GM18508 (cell line): ENCODE results near the gene WAC.
"Not testable (repeated sequence)": the region's sequence is repeated elsewhere in the genome, so short reads cannot be mapped to it uniquely, and the experiment has no call there.

Experiments
- ATAC-seq: cut with Tn5 transposase; IDR thresholded peaks from one replicate; pipeline ENCODE4 v1.9.1; 2021; ENCODE audit warnings: moderate number of reproducible peaks; ENCODE audit not compliant: insufficient read depth, unreplicated experiment

WAC gene

GRCh38 chr10:28601012-28601411 lies 68.1 kb downstream of the WAC start:
- ATAC-seq, result no peak

- no peak for ATAC-seq
Measured at GRCh38 chr10:28604567-28605536, 71.9 kb downstream of the WAC start.

- no peak for ATAC-seq
Measured at GRCh38 chr10:28606568-28606967, 73.7 kb downstream of the WAC start.

DNA sequence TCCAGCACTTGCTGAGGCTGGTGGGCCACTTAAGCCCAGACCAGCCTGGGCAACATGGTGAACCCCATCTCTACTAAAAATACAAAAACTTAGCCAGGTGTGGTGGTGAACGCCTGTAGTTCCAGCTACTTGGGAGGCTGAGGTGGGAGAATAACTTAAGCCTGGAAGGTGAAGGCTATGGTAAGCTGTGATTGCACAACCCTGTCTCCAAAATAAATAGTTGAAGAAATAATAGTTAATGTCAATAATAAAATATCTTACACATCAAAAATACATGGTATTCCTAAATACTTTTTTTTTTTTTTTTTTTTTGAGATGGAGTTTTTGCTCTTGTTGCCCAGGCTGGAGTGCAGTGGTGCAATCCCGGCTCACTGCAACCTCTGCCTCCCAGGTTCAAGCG lies 76.7 kb downstream of the WAC start:
- ATAC-seq, result not testable (repeated sequence)

- no peak for ATAC-seq
Measured at GRCh38 chr10:28612877-28613276, 80.0 kb downstream of the WAC start.

DNA sequence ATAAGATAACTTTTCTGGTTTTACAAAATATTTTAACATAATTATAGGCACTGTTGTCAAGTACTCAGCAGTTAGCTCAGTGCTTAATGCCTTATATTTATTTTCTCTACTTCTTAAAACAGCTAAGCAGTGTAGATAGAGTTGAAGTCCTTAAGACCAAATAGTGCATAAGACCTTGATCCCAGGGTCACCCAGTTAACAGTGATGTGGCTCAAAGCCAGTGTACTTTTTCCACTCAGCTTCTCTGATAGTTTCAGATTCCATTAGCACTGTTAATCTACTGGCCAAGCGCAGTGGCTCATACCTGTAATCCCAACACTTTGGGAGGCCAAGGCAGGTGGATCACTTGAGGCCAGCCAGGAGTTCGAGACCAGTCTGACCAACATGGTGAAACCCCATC lies 83.6 kb downstream of the WAC start:
- ATAC-seq, result no peak

DNA sequence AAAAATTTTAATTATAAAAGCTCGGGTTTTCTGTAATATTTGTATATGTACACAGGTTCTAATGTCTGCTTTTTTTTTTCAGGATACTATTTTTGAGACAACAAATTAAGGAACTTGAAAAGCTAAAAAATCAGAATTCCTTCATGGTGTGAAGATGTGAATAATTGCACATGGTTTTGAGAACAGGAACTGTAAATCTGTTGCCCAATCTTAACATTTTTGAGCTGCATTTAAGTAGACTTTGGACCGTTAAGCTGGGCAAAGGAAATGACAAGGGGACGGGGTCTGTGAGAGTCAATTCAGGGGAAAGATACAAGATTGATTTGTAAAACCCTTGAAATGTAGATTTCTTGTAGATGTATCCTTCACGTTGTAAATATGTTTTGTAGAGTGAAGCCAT lies 86.5 kb downstream of the WAC start:
- ATAC-seq, result no peak

DNA sequence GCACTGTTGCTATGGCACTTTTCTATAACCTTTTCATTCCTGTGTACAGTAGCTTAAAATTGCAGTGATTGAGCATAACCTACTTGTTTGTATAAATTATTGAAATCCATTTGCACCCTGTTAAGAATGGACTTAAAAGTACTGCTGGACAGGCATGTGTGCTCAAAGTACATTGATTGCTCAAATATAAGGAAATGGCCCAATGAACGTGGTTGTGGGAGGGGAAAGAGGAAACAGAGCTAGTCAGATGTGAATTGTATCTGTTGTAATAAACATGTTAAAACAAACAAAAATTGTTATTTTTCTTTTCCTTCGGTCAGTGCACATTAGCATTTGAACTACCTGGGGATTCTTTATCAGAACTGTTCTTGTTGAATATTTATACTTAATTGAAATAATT lies 87.3 kb downstream of the WAC start:
- no peak for ATAC-seq

DNA sequence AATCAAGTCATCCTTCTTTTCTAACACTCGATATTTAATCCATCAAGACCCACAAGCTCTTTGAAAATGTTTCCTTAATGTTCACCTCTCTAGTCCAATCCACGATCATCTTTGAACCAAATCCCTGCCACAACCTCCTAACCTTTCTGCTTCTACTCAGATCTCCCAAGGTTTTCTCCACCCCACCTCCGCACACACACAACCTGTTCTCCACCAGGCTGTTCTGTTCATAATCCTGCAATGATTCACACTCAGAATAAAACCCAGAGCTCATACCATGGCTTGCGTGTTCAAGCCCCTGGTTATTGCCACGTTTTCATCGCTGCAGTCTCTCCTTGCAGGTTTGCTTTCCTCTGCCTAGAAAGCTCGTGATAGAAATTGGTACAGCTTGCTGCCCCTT lies 90.6 kb downstream of the WAC start:
- no peak for ATAC-seq

DNA sequence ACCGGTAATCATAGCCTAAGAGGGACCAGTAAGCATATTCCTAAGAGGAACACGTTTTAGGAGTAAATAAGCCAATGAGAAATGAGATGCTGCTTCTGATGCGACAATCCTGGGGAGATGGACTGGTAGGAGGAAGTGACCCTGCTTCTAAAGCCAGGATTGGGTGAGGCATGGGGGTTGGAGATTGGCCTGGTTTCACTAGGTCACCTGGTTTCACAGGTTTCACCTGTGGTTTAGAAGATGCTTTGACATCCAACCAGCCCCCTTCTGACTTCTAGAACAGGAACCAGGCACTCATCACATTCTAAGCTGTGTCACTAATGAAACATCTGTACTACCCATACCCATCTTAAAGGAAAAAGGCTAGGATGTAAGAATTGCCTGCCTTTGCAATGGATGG lies 91.4 kb downstream of the WAC start:
- ATAC-seq, result no peak

- ATAC-seq, result no peak
Measured at GRCh38 chr10:28627102-28627501, 94.2 kb downstream of the WAC start.

DNA sequence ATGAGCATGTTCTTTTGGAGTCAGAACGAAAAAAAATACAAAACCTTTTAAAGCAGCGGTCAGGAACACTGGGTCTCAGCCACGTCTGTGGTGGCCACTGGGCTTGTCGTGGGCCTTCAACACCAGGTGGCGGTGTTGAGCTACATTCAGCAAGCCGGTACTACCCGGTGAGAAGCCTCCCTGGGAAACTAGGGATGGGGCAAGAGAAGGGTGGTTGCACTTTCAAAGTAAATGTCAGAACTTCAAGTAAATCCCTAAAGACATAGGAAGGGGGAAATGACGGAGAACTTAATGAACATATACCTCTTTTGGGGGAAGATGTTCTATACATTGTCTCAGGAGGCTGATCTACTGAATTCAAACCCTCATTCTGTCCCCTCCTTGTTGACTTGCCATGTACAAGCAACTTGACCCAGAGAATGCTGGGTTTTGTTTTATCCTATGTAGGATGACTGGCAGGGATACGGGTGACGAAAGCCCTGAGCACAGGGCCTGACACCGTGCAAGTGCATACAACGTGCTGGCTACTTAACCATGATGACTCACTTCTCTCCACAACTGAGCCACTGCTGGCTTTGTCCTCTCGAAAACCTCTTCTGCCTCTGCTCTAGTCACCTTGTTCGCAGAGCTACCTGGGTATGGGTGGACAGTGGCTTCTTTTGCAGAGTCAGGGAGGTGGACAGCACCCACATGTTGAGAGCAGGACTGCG lies 95.4 kb downstream of the WAC start:
- no peak for ATAC-seq

DNA sequence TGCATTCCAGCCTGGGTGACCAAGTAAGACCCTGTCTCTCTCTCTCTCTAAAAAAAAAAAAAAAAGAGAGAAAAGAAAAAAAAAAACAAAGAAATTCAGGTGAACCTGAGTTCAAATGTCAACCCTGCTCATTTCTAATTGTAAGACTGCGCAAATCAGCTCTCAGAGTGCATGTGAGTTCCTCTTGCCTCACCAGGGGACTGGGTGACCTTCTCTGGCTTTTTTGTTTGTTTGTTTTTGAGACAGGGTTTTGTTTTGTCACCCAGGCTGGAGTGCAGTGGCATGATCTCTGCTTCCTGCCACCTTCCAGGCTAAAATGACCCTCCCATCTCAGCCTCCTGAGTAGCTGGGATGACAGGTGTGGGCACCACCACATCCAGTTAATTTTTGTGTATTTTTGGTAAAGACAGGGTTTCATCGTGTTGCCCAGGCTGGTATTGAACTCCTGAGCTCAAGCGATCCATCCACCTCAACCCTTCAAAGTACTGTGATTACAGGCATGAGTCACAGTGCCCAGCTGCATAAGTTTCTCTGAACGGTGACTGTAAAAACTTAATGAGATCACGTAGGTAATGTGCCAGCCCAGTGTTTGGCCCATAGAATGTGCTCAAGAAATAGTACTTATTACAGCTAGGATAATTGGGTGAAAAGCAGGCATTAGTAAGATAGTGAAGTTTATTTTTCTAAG lies 99.1 kb downstream of the WAC start:
- no peak for ATAC-seq

- ATAC-seq, result no peak
Measured at GRCh38 chr10:28632584-28632945, 99.6 kb downstream of the WAC start.

- ATAC-seq, result no peak
Measured at GRCh38 chr10:28633750-28634149, 100.8 kb downstream of the WAC start.

DNA sequence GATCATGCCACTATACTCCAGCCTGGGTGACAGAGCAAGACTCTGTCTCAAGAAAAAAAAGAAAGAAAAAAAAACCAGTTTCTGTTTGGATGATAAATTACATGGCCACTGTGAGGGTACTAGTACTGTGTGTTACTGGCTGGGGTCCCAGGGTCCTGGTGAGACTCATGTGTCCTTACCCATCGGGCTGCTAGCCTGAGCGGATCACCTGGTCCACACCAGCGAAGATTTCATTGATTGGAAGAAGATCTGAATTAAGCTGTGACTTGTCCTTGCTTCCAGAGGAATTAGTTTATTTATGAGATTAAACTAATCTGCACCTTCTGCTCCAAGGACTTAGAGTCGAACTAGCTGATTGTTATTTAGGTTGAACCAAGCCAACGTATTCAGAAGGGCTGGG lies 104.4 kb downstream of the WAC start:
- ATAC-seq, result no peak

- ATAC-seq, result no peak
Measured at GRCh38 chr10:28638392-28638791, 105.5 kb downstream of the WAC start.

GRCh38 chr10:28640551-28640950 lies 107.6 kb downstream of the WAC start:
- no peak for ATAC-seq

DNA sequence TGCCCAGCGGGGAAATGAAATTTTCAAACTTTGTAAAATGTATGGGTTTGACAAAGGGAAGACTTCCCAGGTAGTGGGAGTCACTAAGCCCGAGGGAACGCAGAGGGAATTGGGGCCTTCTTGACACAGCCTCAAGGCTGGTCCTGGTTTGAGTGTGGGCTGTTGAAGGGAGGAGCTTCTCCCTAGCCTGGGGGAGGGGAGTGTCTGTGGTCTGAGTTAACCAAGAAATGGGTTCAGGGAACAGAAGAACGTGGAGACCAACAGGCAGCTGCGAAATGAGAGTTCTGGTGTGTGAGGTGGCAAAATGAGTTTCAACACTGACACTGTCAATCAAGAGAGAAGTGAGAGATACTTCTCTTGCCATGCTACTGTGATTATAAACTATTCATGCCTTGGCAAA lies 111.7 kb downstream of the WAC start:
- no peak for ATAC-seq

DNA sequence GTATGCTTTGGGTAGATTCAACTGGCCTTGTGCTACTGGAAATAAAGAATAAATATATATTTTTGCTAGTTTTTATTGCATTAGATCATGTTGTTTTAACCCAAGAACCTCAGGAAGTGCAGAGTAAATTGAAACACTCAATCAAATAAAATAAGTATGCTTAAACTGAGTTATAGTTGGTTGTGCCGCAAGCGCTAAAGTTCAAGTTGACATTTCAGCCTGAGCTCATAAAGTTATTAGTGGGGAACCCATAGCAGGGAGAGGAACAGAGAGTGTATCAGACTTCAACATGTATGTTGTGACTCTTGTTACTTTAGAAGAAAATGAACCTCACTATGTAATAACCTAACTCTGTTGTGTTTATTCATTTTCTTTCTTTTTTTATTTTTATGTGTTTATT lies 119.2 kb downstream of the WAC start:
- no peak for ATAC-seq

DNA sequence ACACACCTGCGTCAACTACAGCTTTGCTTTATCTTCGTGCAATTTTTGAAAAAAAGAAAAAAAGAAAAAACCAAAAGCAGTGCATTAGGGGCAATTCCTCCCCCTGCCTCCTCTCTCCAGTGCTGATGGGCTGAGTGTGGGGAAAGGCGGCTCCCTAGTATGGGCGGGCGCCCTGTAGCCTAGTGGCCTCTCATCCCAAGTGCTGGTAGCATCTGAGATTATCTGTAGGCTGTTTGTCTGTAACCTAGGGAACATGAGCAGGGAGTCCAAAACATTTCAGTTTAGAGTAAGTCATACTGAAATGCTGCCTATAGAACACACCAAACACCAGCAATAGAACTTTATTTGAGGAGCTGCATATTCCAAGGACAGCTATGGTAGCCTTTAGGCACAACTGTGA lies 119.8 kb downstream of the WAC start:
- no peak for ATAC-seq
